Endodermal cell (in vitro differentiated cells): ENCODE measurements around the gene PADI6. TPM values are rescaled to one million over a fixed set of nuclear protein-coding genes. Genes with fewer than 3 reads are reported as not detected.
A peak's percentile ranks its signal among the peaks of the same experiment; 100 is the strongest.

Experiments
- DNase-seq: peaks from one replicate; pipeline ENCODE4 v3.0.0-alpha.2; 2017
- H3K27ac ChIP-seq: 2 replicates; pipeline ENCODE4 v1.5.1; 2013; ENCODE audit warnings: mild to moderate bottlenecking, low read depth, low read length, moderate library complexity
- H3K27me3 ChIP-seq: 2 replicates; pipeline ENCODE4 v1.6.1; 2013; ENCODE audit warnings: mild to moderate bottlenecking, low read length, moderate library complexity; ENCODE audit not compliant: insufficient read depth, control insufficient read depth, poor library complexity, severe bottlenecking
- H3K36me3 ChIP-seq: 2 replicates; pipeline ENCODE4 v1.7.0; 2013; ENCODE audit warnings: mild to moderate bottlenecking, low read length, moderate library complexity; ENCODE audit not compliant: control insufficient read depth, insufficient read depth
- H3K4me1 ChIP-seq: one replicate; pipeline ENCODE4 v1.7.0; 2013; ENCODE audit warnings: low read length; ENCODE audit not compliant: control insufficient read depth, insufficient read depth
- H3K4me3 ChIP-seq: 2 replicates; pipeline ENCODE4 v1.5.1; 2013; ENCODE audit warnings: mild to moderate bottlenecking, low read length, moderate library complexity
- H3K9ac ChIP-seq: 2 replicates; pipeline ENCODE4 v1.6.1; 2013; ENCODE audit warnings: mild to moderate bottlenecking, low read length, moderate library complexity; ENCODE audit not compliant: poor library complexity, severe bottlenecking; ENCODE audit errors: extremely low read depth
- H3K9me3 ChIP-seq: 2 replicates; pipeline ENCODE4 v1.6.1; 2013; ENCODE audit warnings: mild to moderate bottlenecking, low read length, moderate library complexity; ENCODE audit not compliant: control insufficient read depth
- H3K27ac Mint-ChIP-seq: 2 replicates; pipeline ENCODE4 v1.8.0; 2020; ENCODE audit warnings: mixed read lengths
- H3K27me3 Mint-ChIP-seq: 2 replicates; pipeline ENCODE4 v1.8.0; 2021; ENCODE audit warnings: mild to moderate bottlenecking, mixed read lengths; ENCODE audit not compliant: insufficient read depth
- H3K36me3 Mint-ChIP-seq: 2 replicates; pipeline ENCODE4 v1.8.0; 2020; ENCODE audit warnings: low read depth, mixed read lengths
- H3K4me1 Mint-ChIP-seq: 2 replicates; pipeline ENCODE4 v1.8.0; 2020; ENCODE audit warnings: mixed read lengths
- H3K4me3 Mint-ChIP-seq: 2 replicates; pipeline ENCODE4 v1.8.0; 2020; ENCODE audit warnings: mild to moderate bottlenecking, moderate library complexity, mixed read lengths
- H3K9me3 Mint-ChIP-seq: 2 replicates; pipeline ENCODE4 v1.8.0; 2020; ENCODE audit warnings: mild to moderate bottlenecking, mixed read lengths
- CTCF ChIP-seq: fragments of 200-600 bp; sonication (generic); conservative IDR thresholded peaks from 2 replicates; pipeline ENCODE4 v1.5.0; 2021; ENCODE audit warnings: antibody characterized with exemption, mild to moderate bottlenecking
- WGBS, 2 experiments: methylation state at CpG; one replicate each; pipeline versions ENCODE4 v1.1.5 to v1.1.7; 2013; ENCODE audit warnings: missing lambda C conversion rate in 2 of 2, mixed read lengths in 1 of 2; ENCODE audit not compliant: insufficient coverage in 1 of 2, insufficient read length in 1 of 2; 5-methylcytosine and 5-hydroxymethylcytosine counted together
- total RNA-seq, 2 donors: library from RNA; stranded (reverse); fragmentation: NEBNext Ultra II Directional in 1 of 2; extraction: Animal tissue kit (Norgen Biotek cat#: 25700) in 1 of 2; gene quantifications; 2 replicates in 1 of 2; 3 replicates in 1 of 2; pipeline ENCODE4 v1.2.1, GENCODE V29; 2021

Gene PADI6
- total RNA-seq, 2 donors from 2014 or later, result not detected

GRCh38 chr1:17338706-17339493, 33.1 kb upstream of the PADI6 start:
- peak; percentile 27 for TF ChIP-seq CTCF
- Histone ChIP-seq H3K36me3 (no peaks in the 10 kb centered on the region), H3K27me3 (peaks cover 6% of the 10 kb centered on the region), H3K9me3 (no peaks in the 10 kb centered on the region), H3K4me1 (no peaks in the 10 kb centered on the region), H3K9ac (no peak overlapping the region), H3K4me3 (no peak overlapping the region), H3K27ac (no peak overlapping the region)
- no peak overlapping the region for H3K27ac Mint-ChIP-seq
- no peaks in the 10 kb centered on the region for H3K4me1 Mint-ChIP-seq
- peaks cover 3% of the 10 kb centered on the region for H3K27me3 Mint-ChIP-seq
- no peak overlapping the region for H3K4me3 Mint-ChIP-seq
- 88 to 95% methylated on average over 8 to 15 of the region's 15 CpGs for WGBS, 2 experiments
- DNase-seq, result peak; percentile 42
- H3K36me3 Mint-ChIP-seq, result no peaks in the 10 kb centered on the region
- H3K9me3 Mint-ChIP-seq, result peaks cover 8% of the 10 kb centered on the region

- H3K9ac ChIP-seq, result no peak overlapping the region
- no peak for DNase-seq
Measured at GRCh38 chr1:17339521-17339920, 32.5 kb upstream of the PADI6 start.

GRCh38 chr1:17340358-17340757, 31.6 kb upstream of the PADI6 start:
- H3K36me3 Mint-ChIP-seq, result no peaks in the 10 kb centered on the region
- 92 to 96% methylated on average over 7 to 8 of the region's 8 CpGs for WGBS, 2 experiments
- no peak overlapping the region for H3K4me3 ChIP-seq

More at GRCh38 chr1:17339521-17339920, 32.5 kb upstream of the PADI6 start:
- Histone ChIP-seq H3K4me3 (no peak overlapping the region), H3K36me3 (no peaks in the 10 kb centered on the region), H3K9me3 (no peaks in the 10 kb centered on the region), H3K27ac (no peak overlapping the region), H3K27me3 (peaks cover 6% of the 10 kb centered on the region), H3K4me1 (no peaks in the 10 kb centered on the region)
- H3K4me3 Mint-ChIP-seq, result no peak overlapping the region
- no peaks in the 10 kb centered on the region for H3K4me1 Mint-ChIP-seq
- peaks cover 3% of the 10 kb centered on the region for H3K27me3 Mint-ChIP-seq
- H3K36me3 Mint-ChIP-seq, result no peaks in the 10 kb centered on the region
- H3K9me3 Mint-ChIP-seq, result peaks cover 12% of the 10 kb centered on the region
- no peak overlapping the region for H3K27ac Mint-ChIP-seq
- WGBS, 2 experiments, result 83 to 89% methylated on average over 6 to 7 of the region's 7 CpGs
- no peak for TF ChIP-seq CTCF

More at GRCh38 chr1:17340358-17340757, 31.6 kb upstream of the PADI6 start:
- Histone ChIP-seq H3K27me3 (peaks cover 6% of the 10 kb centered on the region), H3K4me1 (no peaks in the 10 kb centered on the region), H3K27ac (no peak overlapping the region), H3K9ac (no peak overlapping the region), H3K9me3 (no peaks in the 10 kb centered on the region), H3K36me3 (no peaks in the 10 kb centered on the region)
- Mint-ChIP-seq H3K27me3 (peaks cover 3% of the 10 kb centered on the region), H3K4me3 (no peak overlapping the region), H3K27ac (no peak overlapping the region), H3K4me1 (no peaks in the 10 kb centered on the region), H3K9me3 (peaks cover 17% of the 10 kb centered on the region)
- TF ChIP-seq CTCF, result no peak
- peak; percentile 43 for DNase-seq
